Stimulated activated CD4-positive, alpha-beta T cell treated with anti-CD3 and anti-CD28 coated beads, Interleukin-15, amount 100 ng/mL, for 48 hours (primary cell): ENCODE measurements around the gene NDUFA11.

Experiments used
- DNase-seq, 2 donors: peaks; one replicate each; pipeline ENCODE4 v3.0.0-alpha.2; 2020; ENCODE audit warnings: low read depth in 2 of 2

The NDUFA11 gene

GRCh38 chr19:5903624-5904351 is at the start of gene NDUFA11:
TSS of gene NDUFA11 (minus strand) at chr19:5903790. CDS start at chr19:5903708, 82 bp downstream.
- peak; percentile 93 to 94 for DNase-seq

GRCh38 chr19:5953030-5953589 is 49.5 kb upstream of the NDUFA11 start:
- no peak for DNase-seq

- no peak for DNase-seq
Observed at GRCh38 chr19:5952193-5953029, 48.8 kb upstream of the NDUFA11 start.

GRCh38 chr19:5951338-5951861 is 47.8 kb upstream of the NDUFA11 start:
- no peak for DNase-seq

- no peak for DNase-seq
Observed at GRCh38 chr19:5950741-5951140, 47.2 kb upstream of the NDUFA11 start.

GRCh38 chr19:5949792-5950305 is 46.3 kb upstream of the NDUFA11 start:
- DNase-seq, result peak in 1 of 2 donors; percentile 14

- DNase-seq, result no peak
Observed at GRCh38 chr19:5948752-5949564, 45.4 kb upstream of the NDUFA11 start.

GRCh38 chr19:5947435-5947834 is 43.8 kb upstream of the NDUFA11 start:
- no peak for DNase-seq

- DNase-seq, result no peak
Observed at GRCh38 chr19:5943623-5944022, 40.0 kb upstream of the NDUFA11 start.

GRCh38 chr19:5943045-5943444 is 39.5 kb upstream of the NDUFA11 start:
- no peak for DNase-seq

- DNase-seq, result no peak
Observed at GRCh38 chr19:5941673-5942072, 38.1 kb upstream of the NDUFA11 start.

GRCh38 chr19:5940260-5941208 is 36.9 kb upstream of the NDUFA11 start:
- DNase-seq, result no peak

GRCh38 chr19:5937550-5937949 is 34.0 kb upstream of the NDUFA11 start:
- no peak for DNase-seq

GRCh38 chr19:5936292-5936592 is 32.7 kb upstream of the NDUFA11 start:
- DNase-seq, result no peak

- DNase-seq, result no peak
Observed at GRCh38 chr19:5935473-5936291, 32.1 kb upstream of the NDUFA11 start.

GRCh38 chr19:5934774-5935472 is 31.3 kb upstream of the NDUFA11 start:
- no peak for DNase-seq

GRCh38 chr19:5934069-5934401 is 30.4 kb upstream of the NDUFA11 start:
- no peak for DNase-seq

- DNase-seq, result no peak
Observed at GRCh38 chr19:5933391-5934068, 29.9 kb upstream of the NDUFA11 start.
